Neutrophil (primary cell): ENCODE measurements around the gene ANP32A.

Source experiments
- H3K27ac ChIP-seq: fragments of 200-600 bp; sonication (generic); 2 replicates; pipeline ENCODE4 v1.5.1; 2016; ENCODE audit warnings: mild to moderate bottlenecking, moderate library complexity
- H3K27me3 ChIP-seq: fragments of 200-600 bp; sonication (generic); 2 replicates; pipeline ENCODE4 v1.6.0; 2016; ENCODE audit warnings: mild to moderate bottlenecking
- H3K36me3 ChIP-seq: fragments of 200-600 bp; sonication (generic); 2 replicates; pipeline ENCODE4 v1.5.1; 2017
- H3K4me1 ChIP-seq, 2 experiments: fragments of 200-600 bp in 1 of 2; sonication (generic) in 1 of 2; 1 replicate in 1 of 2; 2 replicates in 1 of 2; pipeline versions ENCODE4 v1.5.1 to v1.6.1; 2013 to 2016; ENCODE audit warnings: low read depth in 1 of 2, low read length in 1 of 2, mild to moderate bottlenecking in 1 of 2, moderate library complexity in 1 of 2; ENCODE audit not compliant: control insufficient read depth in 1 of 2, insufficient read depth in 1 of 2
- H3K4me3 ChIP-seq, 2 experiments: fragments of 200-600 bp in 1 of 2; sonication (generic) in 1 of 2; 1 replicate in 1 of 2; 2 replicates in 1 of 2; pipeline ENCODE4 v1.5.1; 2013 to 2016; ENCODE audit warnings: low read depth in 1 of 2, low read length in 1 of 2, mild to moderate bottlenecking in 1 of 2, moderate library complexity in 1 of 2
- H3K9me3 ChIP-seq: fragments of 200-600 bp; sonication (generic); 2 replicates; pipeline ENCODE4 v1.5.1; 2016
- CTCF ChIP-seq: fragments of 200-600 bp; sonication (generic); IDR thresholded peaks from 2 replicates; pipeline ENCODE4 v1.5.1; 2016; ENCODE audit warnings: antibody characterized with exemption

The ANP32A gene

GRCh38 chr15:68818769-68819494 is 1.8 kb downstream of the ANP32A start:
- Histone ChIP-seq H3K4me1 (peaks cover 49 to 50% of the 10 kb centered on the region in 2 experiments), H3K27ac (peak overlapping the region; percentile 100), H3K36me3 (no peaks in the 10 kb centered on the region), H3K4me3 (peak overlapping the region; percentile 97 to 99), H3K9me3 (no peaks in the 10 kb centered on the region), H3K27me3 (no peaks in the 10 kb centered on the region)
- TF ChIP-seq CTCF, result no peak

GRCh38 chr15:68818066-68818768 is 2.5 kb downstream of the ANP32A start:
- TF ChIP-seq CTCF, result no peak
- Histone ChIP-seq H3K4me1 (peaks cover 54 to 56% of the 10 kb centered on the region in 2 experiments), H3K9me3 (no peaks in the 10 kb centered on the region), H3K4me3 (peak overlapping the region; percentile 97 to 99), H3K36me3 (no peaks in the 10 kb centered on the region), H3K27ac (peak overlapping the region; percentile 100), H3K27me3 (no peaks in the 10 kb centered on the region)

- peaks cover 54 to 58% of the 10 kb centered on the region in 2 experiments for H3K4me1 ChIP-seq
- H3K36me3 ChIP-seq, result no peaks in the 10 kb centered on the region
- H3K27me3 ChIP-seq, result no peaks in the 10 kb centered on the region
- H3K27ac ChIP-seq, result peak overlapping the region; percentile 100
- peak; percentile 24 for TF ChIP-seq CTCF
- H3K4me3 ChIP-seq, result peak overlapping the region; percentile 97 to 99
- no peaks in the 10 kb centered on the region for H3K9me3 ChIP-seq
These were observed 3.2 kb downstream of the ANP32A start for GRCh38 chr15:68817304-68818065.

GRCh38 chr15:68816795-68817303 is 3.8 kb downstream of the ANP32A start:
- Histone ChIP-seq H3K9me3 (no peaks in the 10 kb centered on the region), H3K27me3 (no peaks in the 10 kb centered on the region), H3K4me1 (peaks cover 54 to 58% of the 10 kb centered on the region in 2 experiments), H3K4me3 (peak overlapping the region; percentile 97 to 99), H3K36me3 (no peaks in the 10 kb centered on the region), H3K27ac (peak overlapping the region; percentile 100)
- TF ChIP-seq CTCF, result no peak

GRCh38 chr15:68816158-68816557 is 4.5 kb downstream of the ANP32A start:
- peak overlapping the region; percentile 97 to 99 for H3K4me3 ChIP-seq
- peak overlapping the region; percentile 100 for H3K27ac ChIP-seq
- TF ChIP-seq CTCF, result no peak
- no peaks in the 10 kb centered on the region for H3K36me3 ChIP-seq
- no peaks in the 10 kb centered on the region for H3K27me3 ChIP-seq
- peaks cover 54 to 57% of the 10 kb centered on the region in 2 experiments for H3K4me1 ChIP-seq
- H3K9me3 ChIP-seq, result no peaks in the 10 kb centered on the region
